Fibroblast of lung (primary cell): ENCODE data around the gene DUS1L.

ENCODE experiments used
- CTCF ChIP-seq, 2 donors: IDR thresholded peaks in 1 of 2; conservative IDR thresholded peaks in 1 of 2; 1 replicate in 1 of 2; 2 replicates in 1 of 2; pipeline ENCODE4 v1.5.1; 2011 to 2012; ENCODE audit warnings: low read length in 2 of 2, control low read depth in 1 of 2, inconsistent platforms in 1 of 2, low read depth in 1 of 2, mild to moderate bottlenecking in 1 of 2
- EZH2 ChIP-seq: IDR thresholded peaks from 2 replicates; pipeline ENCODE4 v1.5.1; 2012; ENCODE audit warnings: low read length, control low read depth, mild to moderate bottlenecking; ENCODE audit errors: missing control alignments

GRCh38 chr17:82079001-82079677, 13.5 kb upstream of the DUS1L start:
- no peak for TF ChIP-seq CTCF (conservative IDR thresholded peaks at IDR 0.05 in 1 of 2, IDR thresholded peaks at IDR 0.05 in 1 of 2; ENCODE audit: low read depth in 1 of 2, low read length in 2 of 2)
- no peak for TF ChIP-seq EZH2
